Coronary artery (tissue), 2 donors: ENCODE results near the gene HIC1.

ENCODE experiments used
- DNase-seq: peaks from one replicate; pipeline ENCODE4 v3.0.0-alpha.2; 2017; ENCODE audit warnings: low spot score
- H3K27ac ChIP-seq, 2 donors: fragments of 200-600 bp; sonication (generic); one replicate each; pipeline ENCODE4 v1.5.1; 2016 to 2019
- H3K4me3 ChIP-seq: fragments of 200-600 bp; sonication (generic); 2 replicates; pipeline ENCODE4 v1.5.1; 2016; ENCODE audit warnings: mild to moderate bottlenecking, moderate library complexity
- TF ChIP-seq, protein P1 (sequence below): fragments of 200-600 bp; sonication (generic); IDR thresholded peaks from one replicate; pipeline ENCODE4 v1.5.1; 2019; ENCODE audit warnings: antibody characterized with exemption

Gene HIC1

DNA sequence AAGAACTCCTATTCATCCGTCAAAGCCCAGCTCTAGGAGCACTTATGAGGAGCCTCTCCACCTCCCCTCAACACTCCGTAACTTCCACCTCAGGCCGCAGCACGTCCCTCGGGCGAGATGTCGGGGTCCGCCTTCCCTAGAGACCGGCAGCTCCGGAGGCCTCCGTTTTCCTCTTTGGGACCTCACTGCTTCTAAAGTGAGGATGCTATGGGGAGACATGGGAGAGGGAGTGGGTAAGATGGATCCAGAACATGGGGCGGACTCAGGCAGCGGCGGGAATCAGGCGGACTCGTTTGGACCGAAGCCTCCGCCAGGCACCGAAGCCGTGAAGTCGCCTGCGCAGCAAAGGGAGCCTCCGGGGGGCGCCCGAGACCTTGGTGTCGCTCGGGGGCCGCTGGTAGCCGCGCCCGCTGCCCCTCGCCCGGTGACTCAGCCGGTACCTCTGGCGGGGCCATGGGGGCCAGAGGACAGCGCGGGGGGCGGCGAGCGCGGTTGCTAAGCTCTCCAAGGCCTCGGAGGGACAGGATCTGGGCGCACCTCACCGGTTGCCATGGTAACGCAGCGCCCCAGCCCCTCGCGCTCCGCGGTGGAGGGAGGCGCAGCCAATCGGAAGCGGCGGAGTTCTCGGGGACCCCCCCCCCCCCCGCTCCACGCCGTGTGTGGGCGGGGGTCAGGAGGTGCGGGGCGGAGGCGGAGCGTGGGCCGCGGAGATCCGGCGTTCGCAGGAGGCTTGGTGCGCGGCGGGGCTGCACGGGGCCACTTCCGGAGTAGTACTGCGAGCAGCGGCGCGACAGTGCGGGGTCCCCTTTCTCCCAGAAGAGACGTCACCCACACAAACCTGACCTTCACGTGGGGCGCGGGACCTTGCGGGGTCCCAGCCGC, 1.3 kb upstream of the HIC1 start:
- H3K4me3 ChIP-seq: peak overlapping the region; percentile 69
- H3K27ac ChIP-seq: peak overlapping the region in 1 of 2 donors; percentile 88
- no peak for DNase-seq
- TF ChIP-seq, protein P1, sequence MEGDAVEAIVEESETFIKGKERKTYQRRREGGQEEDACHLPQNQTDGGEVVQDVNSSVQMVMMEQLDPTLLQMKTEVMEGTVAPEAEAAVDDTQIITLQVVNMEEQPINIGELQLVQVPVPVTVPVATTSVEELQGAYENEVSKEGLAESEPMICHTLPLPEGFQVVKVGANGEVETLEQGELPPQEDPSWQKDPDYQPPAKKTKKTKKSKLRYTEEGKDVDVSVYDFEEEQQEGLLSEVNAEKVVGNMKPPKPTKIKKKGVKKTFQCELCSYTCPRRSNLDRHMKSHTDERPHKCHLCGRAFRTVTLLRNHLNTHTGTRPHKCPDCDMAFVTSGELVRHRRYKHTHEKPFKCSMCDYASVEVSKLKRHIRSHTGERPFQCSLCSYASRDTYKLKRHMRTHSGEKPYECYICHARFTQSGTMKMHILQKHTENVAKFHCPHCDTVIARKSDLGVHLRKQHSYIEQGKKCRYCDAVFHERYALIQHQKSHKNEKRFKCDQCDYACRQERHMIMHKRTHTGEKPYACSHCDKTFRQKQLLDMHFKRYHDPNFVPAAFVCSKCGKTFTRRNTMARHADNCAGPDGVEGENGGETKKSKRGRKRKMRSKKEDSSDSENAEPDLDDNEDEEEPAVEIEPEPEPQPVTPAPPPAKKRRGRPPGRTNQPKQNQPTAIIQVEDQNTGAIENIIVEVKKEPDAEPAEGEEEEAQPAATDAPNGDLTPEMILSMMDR: no peak

DNA sequence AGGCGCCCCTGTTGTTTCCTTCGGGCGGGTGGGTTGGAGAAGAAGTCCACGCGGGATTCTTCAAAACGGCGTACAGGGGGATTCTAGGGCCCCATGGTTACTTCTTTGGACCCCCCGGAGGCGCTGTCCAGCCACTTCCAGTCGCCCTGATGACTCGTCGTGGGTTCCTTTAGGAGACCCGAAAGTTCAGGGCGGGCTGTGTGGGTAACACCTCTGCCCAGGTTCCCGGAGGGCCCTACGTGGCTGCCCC, 716 bp upstream of the HIC1 start:
- TF ChIP-seq, protein P1: no peak
- H3K27ac ChIP-seq: peak overlapping the region in 1 of 2 donors; percentile 88
- DNase-seq: no peak
- H3K4me3 ChIP-seq: peak overlapping the region; percentile 69

DNA sequence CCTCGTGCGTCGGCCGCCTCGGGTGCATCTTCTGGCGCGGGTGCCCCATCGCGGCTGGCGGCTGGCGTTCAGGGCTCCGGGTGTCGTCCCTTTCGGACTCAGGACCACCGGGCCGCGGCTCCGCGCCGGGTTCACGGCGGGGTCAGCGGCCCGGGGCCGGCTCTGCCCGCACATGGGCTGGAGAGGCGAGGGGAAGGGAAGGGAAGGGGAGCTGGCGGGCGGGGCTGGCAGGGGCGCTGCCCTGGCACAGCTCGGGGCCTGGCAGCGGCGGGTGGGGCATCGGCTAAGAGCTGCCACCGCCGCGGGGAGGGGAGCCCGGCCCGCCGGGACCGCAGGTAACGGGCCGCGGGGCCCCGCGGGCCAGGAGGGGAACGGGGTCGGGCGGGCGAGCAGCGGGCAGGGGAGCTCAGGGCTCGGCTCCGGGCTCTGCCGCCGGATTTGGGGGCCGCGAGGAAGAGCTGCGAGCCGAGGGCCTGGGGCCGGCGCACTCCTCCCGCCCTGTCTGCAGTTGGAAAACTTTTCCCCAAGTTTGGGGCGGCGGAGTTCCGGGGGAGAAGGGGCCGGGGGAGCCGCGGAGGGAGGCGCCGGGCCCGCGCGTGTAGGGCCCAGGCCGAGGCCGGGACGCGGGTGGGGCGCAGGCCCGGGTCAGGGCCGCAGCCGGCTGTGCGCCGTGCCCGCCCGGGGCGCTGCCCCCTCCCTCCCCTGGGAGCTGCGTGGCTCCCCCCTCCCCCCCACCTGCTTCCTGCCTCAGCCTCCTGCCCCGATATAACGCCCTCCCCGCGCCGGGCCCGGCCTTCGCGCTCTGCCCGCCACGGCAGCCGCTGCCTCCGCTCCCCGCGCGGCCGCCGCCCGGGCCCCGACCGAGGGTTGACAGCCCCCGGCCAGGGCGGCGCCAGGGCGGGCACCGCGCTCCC, 646 bp downstream of the HIC1 start:
- peak overlapping the region; percentile 63 to 88 for H3K27ac ChIP-seq
- DNase-seq: no peak
- H3K4me3 ChIP-seq: peak overlapping the region; percentile 69
- TF ChIP-seq, protein P1: no peak

DNA sequence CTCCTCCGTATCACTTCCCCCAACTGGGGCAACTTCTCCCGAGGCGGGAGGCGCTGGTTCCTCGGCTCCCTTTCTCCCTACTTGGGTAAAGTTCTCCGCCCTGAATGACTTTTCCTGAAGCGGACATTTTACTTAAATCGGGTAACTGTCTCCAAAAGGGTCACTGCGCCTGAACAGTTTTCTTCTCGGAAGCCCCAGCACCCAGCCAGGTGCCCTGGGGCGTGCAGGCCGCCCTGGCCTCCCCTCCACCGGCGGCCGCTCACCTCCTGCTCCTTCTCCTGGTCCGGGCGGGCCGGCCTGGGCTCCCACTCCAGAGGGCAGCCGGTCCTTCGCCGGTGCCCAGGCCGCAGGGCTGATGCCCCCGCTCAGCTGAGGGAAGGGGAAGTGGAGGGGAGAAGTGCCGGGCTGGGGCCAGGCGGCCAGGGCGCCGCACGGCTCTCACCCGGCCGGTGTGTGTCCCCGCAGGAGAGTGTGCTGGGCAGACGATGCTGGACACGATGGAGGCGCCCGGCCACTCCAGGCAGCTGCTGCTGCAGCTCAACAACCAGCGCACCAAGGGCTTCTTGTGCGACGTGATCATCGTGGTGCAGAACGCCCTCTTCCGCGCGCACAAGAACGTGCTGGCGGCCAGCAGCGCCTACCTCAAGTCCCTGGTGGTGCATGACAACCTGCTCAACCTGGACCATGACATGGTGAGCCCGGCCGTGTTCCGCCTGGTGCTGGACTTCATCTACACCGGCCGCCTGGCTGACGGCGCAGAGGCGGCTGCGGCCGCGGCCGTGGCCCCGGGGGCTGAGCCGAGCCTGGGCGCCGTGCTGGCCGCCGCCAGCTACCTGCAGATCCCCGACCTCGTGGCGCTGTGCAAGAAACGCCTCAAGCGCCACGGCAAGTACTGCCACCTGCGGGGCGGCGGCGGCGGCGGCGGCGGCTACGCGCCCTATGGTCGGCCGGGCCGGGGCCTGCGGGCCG, 1.6 kb downstream of the HIC1 start:
- Histone ChIP-seq H3K27ac (peak overlapping the region; percentile 23 to 88), H3K4me3 (peak overlapping the region; percentile 69)
- TF ChIP-seq, protein P1: no peak
- DNase-seq: no peak

DNA sequence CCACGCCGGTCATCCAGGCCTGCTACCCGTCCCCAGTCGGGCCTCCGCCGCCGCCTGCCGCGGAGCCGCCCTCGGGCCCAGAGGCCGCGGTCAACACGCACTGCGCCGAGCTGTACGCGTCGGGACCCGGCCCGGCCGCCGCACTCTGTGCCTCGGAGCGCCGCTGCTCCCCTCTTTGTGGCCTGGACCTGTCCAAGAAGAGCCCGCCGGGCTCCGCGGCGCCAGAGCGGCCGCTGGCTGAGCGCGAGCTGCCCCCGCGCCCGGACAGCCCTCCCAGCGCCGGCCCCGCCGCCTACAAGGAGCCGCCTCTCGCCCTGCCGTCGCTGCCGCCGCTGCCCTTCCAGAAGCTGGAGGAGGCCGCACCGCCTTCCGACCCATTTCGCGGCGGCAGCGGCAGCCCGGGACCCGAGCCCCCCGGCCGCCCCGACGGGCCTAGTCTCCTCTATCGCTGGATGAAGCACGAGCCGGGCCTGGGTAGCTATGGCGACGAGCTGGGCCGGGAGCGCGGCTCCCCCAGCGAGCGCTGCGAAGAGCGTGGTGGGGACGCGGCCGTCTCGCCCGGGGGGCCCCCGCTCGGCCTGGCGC, 2.4 kb downstream of the HIC1 start:
- Histone ChIP-seq H3K27ac (peak overlapping the region in 1 of 2 donors; percentile 88), H3K4me3 (peak overlapping the region; percentile 69)
- DNase-seq: no peak
- TF ChIP-seq, protein P1: no peak
